H1 (cell line): Measurements from ENCODE around the gene ANXA2R. TPM values are rescaled to one million over a fixed set of nuclear protein-coding genes. Genes with fewer than 3 reads are reported as not detected.
A peak's percentile ranks its signal among the peaks of the same experiment; 100 is the strongest.

Experiments used
- BRCA1 ChIP-seq: IDR thresholded peaks from 2 replicates; pipeline ENCODE4 v1.6.1; 2012; ENCODE audit warnings: low read depth, low read length, improper control_type of control experiment
- CREB1 ChIP-seq: IDR thresholded peaks from 2 replicates; pipeline ENCODE4 v1.6.1; 2012; ENCODE audit warnings: inconsistent platforms
- PHF8 ChIP-seq: fragments of 200-600 bp; sonication (generic); conservative IDR thresholded peaks from 2 replicates; pipeline ENCODE4 v1.7.1; 2012; ENCODE audit warnings: low read depth, mild to moderate bottlenecking, inconsistent platforms, low read length, moderate library complexity
- RNF2 ChIP-seq: fragments of 200-900, 300-1000 bp; sonication (generic); IDR thresholded peaks from 2 replicates; pipeline ENCODE4 v1.7.1; 2016; ENCODE audit warnings: borderline replicate concordance, low read depth, mild to moderate bottlenecking, antibody characterized with exemption, low read length; ENCODE audit not compliant: poor library complexity, severe bottlenecking; ENCODE audit errors: missing control alignments
- RXRA ChIP-seq: IDR thresholded peaks from 2 replicates; pipeline ENCODE4 v1.6.1; 2011; ENCODE audit warnings: low read depth, mild to moderate bottlenecking, low read length, moderate library complexity; ENCODE audit not compliant: insufficient read depth
- SIRT6 ChIP-seq: IDR thresholded peaks from one replicate; pipeline ENCODE4 v1.7.1; 2012; ENCODE audit warnings: low read length, inconsistent platforms
- SP2 ChIP-seq: IDR thresholded peaks from 2 replicates; pipeline ENCODE4 v1.6.1; 2012; ENCODE audit warnings: mild to moderate bottlenecking, low read length, inconsistent platforms
- SUZ12 ChIP-seq: fragments of 200-600 bp; sonication (generic); IDR thresholded peaks from 2 replicates; pipeline ENCODE4 v1.6.1; 2012; ENCODE audit warnings: mild to moderate bottlenecking, inconsistent platforms, low read length, moderate library complexity, mixed read lengths
- polyA plus RNA-seq, 7 experiments: library from polyadenylated mRNA; depleted of rRNA in 3 of 7; stranded (reverse) in 5 of 7; unstranded in 2 of 7; fragments of >200 nt in 5 of 7; fragments of 200-250 nt in 2 of 7; gene quantifications; 1 replicate in 5 of 7; 2 replicates in 1 of 7; 4 replicates in 1 of 7; pipeline versions ENCODE4 v1.2.1 to v1.2.3, GENCODE V29; 2011 to 2013; ENCODE audit warnings: missing spikeins in 2 of 7, mixed read lengths in 2 of 7
- total RNA-seq: library from RNA; stranded (reverse); fragmentation: NEBNext Ultra II Directional; extraction: Animal tissue kit (Norgen Biotek cat#: 25700); gene quantifications from 2 replicates; pipeline ENCODE4 v1.2.1, GENCODE V29; 2021
- TF ChIP-seq, protein P1 (sequence below): fragments of 300-600 bp; sonication (generic); IDR thresholded peaks from 2 replicates; pipeline ENCODE4 v1.7.1; 2012; ENCODE audit warnings: low read length, moderate library complexity, mild to moderate bottlenecking, inconsistent platforms; ENCODE audit not compliant: insufficient replicate concordance

ANXA2R gene
- total and polyA plus RNA-seq, 2 of the 8 experiments (the other 6 are each of a cell fraction or from before 2014, with no cell fraction given): 0.08 to 0.17 TPM

DNA sequence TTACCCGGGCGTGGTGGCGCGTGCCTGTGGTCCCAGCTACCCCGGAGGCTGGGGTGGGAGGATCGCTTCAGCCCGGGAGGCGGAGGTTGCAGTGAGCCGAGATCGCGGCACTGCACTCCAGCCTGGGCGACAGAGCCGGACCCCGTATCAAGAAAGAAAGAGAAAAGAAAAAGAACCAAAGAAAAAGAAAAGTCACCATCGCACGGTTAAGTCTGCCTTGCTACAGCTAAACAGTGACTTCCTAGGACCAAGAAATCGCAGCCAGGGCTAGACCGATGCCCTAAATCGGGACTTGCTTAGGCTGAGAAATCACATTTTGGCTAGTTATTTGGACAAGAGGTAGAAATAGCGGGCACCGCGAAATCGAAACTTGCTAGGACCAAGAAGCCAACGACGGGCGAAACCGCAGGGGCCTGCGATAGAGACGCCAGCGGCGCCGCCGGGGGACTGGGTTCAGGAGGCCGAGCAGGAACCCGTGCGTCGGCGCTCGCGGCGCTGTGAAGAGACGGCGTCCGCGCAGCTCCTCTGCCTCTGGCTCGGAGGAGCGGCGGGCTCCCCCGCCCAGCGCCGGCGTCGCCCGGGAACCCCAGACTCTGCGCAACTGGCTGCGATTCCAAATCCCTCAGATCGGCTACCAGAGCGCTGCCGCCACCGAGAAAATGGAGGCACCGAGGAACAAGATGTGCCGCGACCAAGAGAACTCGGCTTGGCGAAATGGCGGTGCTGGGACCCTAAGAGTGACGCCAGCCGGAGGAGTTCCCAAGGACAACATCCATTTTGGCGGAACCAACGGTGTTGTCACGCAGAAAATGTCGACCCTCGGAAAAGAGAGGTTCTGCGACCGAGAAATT is 26.1 kb upstream of the ANXA2R start (continued):
- TF ChIP-seq, protein P1, sequence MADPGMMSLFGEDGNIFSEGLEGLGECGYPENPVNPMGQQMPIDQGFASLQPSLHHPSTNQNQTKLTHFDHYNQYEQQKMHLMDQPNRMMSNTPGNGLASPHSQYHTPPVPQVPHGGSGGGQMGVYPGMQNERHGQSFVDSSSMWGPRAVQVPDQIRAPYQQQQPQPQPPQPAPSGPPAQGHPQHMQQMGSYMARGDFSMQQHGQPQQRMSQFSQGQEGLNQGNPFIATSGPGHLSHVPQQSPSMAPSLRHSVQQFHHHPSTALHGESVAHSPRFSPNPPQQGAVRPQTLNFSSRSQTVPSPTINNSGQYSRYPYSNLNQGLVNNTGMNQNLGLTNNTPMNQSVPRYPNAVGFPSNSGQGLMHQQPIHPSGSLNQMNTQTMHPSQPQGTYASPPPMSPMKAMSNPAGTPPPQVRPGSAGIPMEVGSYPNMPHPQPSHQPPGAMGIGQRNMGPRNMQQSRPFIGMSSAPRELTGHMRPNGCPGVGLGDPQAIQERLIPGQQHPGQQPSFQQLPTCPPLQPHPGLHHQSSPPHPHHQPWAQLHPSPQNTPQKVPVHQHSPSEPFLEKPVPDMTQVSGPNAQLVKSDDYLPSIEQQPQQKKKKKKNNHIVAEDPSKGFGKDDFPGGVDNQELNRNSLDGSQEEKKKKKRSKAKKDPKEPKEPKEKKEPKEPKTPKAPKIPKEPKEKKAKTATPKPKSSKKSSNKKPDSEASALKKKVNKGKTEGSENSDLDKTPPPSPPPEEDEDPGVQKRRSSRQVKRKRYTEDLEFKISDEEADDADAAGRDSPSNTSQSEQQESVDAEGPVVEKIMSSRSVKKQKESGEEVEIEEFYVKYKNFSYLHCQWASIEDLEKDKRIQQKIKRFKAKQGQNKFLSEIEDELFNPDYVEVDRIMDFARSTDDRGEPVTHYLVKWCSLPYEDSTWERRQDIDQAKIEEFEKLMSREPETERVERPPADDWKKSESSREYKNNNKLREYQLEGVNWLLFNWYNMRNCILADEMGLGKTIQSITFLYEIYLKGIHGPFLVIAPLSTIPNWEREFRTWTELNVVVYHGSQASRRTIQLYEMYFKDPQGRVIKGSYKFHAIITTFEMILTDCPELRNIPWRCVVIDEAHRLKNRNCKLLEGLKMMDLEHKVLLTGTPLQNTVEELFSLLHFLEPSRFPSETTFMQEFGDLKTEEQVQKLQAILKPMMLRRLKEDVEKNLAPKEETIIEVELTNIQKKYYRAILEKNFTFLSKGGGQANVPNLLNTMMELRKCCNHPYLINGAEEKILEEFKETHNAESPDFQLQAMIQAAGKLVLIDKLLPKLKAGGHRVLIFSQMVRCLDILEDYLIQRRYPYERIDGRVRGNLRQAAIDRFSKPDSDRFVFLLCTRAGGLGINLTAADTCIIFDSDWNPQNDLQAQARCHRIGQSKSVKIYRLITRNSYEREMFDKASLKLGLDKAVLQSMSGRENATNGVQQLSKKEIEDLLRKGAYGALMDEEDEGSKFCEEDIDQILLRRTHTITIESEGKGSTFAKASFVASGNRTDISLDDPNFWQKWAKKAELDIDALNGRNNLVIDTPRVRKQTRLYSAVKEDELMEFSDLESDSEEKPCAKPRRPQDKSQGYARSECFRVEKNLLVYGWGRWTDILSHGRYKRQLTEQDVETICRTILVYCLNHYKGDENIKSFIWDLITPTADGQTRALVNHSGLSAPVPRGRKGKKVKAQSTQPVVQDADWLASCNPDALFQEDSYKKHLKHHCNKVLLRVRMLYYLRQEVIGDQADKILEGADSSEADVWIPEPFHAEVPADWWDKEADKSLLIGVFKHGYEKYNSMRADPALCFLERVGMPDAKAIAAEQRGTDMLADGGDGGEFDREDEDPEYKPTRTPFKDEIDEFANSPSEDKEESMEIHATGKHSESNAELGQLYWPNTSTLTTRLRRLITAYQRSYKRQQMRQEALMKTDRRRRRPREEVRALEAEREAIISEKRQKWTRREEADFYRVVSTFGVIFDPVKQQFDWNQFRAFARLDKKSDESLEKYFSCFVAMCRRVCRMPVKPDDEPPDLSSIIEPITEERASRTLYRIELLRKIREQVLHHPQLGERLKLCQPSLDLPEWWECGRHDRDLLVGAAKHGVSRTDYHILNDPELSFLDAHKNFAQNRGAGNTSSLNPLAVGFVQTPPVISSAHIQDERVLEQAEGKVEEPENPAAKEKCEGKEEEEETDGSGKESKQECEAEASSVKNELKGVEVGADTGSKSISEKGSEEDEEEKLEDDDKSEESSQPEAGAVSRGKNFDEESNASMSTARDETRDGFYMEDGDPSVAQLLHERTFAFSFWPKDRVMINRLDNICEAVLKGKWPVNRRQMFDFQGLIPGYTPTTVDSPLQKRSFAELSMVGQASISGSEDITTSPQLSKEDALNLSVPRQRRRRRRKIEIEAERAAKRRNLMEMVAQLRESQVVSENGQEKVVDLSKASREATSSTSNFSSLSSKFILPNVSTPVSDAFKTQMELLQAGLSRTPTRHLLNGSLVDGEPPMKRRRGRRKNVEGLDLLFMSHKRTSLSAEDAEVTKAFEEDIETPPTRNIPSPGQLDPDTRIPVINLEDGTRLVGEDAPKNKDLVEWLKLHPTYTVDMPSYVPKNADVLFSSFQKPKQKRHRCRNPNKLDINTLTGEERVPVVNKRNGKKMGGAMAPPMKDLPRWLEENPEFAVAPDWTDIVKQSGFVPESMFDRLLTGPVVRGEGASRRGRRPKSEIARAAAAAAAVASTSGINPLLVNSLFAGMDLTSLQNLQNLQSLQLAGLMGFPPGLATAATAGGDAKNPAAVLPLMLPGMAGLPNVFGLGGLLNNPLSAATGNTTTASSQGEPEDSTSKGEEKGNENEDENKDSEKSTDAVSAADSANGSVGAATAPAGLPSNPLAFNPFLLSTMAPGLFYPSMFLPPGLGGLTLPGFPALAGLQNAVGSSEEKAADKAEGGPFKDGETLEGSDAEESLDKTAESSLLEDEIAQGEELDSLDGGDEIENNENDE: no peak
- TF ChIP-seq CREB1 (no peak), RXRA (no peak), SIRT6 (no peak), PHF8 (peak; percentile 64), SP2 (no peak), RNF2 (no peak), SUZ12 (no peak), BRCA1 (no peak)
